ENCODE results near the gene C1R.

The C1R gene

DNA sequence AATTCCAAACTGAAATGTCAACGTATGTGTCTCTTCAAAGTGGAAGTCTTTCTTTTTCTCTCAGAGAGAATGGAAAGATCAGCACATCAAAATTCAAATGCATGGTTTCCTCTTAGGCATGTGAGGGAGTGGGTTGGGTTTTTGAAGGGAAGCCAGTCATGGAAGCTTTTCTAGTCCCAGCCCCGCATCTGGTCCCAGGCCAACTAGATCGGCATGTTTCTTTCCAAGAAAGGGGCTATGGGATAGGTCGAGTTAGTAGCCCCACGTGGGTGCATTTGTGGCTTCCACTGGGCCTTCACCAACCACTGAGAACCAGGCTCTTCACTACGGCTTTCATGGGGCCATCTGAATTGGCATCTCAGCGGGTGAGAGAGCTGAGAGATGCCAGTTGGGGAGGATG lies 25.1 kb downstream of the C1R start:
- Histone ChIP-seq H3K4me3 (ENCODE audit: control insufficient read depth in 1 of 7, extremely low read depth in 1 of 7, insufficient read depth in 4 of 7, low read depth in 2 of 7, low read length in 6 of 7) (no peak overlapping the region), H3K36me3 (ENCODE audit: control insufficient read depth in 4 of 4, insufficient read depth in 4 of 4, low read length in 3 of 4) (no peaks in the 10 kb centered on the region), H3K4me1 (ENCODE audit: control extremely low read depth in 1 of 4, control insufficient read depth in 4 of 4, insufficient read depth in 4 of 4, low read length in 3 of 4) (peaks cover 2 to 26% (median 19%) of the 10 kb centered on the region in 4 experiments), H3K9me3 (ENCODE audit: control extremely low read depth in 1 of 5, control insufficient read depth in 4 of 5, insufficient read depth in 2 of 5, low read depth in 1 of 5, low read length in 4 of 5) (no peaks in the 10 kb centered on the region), H3K27ac (ENCODE audit: insufficient read depth in 1 of 2, low read depth in 1 of 2, low read length in 2 of 2, poor library complexity in 1 of 2, severe bottlenecking in 2 of 2) (no peak overlapping the region), H3K27me3 (replicated peaks in 2 of 5; ENCODE audit: control insufficient read depth in 4 of 5, insufficient read depth in 5 of 5, low read length in 4 of 5) (no peaks in the 10 kb centered on the region)
- DNase-seq = no peak
- ChIA-PET POLR2A (no interaction called here), CTCF (interaction anchor here (0.5 to 5.7 kb wide), 4 partner anchors 9 to 195 kb away, joined by 3 to 47 read pairs (median 10); partner anchors contain the start of genes C1R and C1S)
- 90% methylated on average over 6 of the region's 7 CpGs for WGBS (ENCODE audit: insufficient coverage)

DNA sequence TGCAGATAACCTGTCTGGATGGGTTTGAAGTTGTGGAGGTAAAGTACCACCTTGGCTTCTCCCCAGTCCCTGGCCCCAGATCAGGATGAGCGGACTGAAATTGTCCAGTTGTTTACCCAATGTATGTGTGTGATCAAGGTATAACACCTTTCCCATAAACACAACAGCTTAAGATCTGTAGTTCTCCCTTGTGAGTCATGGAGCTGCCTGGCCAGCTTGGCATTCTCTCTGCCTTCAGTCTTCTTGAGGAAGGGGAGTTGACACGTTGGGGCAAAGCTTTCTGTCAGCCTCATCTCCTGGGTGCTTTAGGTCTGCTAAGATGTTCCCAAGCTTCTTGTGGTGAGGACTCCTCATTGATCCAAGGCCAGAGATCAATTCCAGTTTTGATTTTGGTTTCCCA lies 25.6 kb downstream of the C1R start:
- H3K4me3 ChIP-seq (ENCODE audit: control insufficient read depth in 1 of 7, extremely low read depth in 1 of 7, insufficient read depth in 4 of 7, low read depth in 2 of 7, low read length in 6 of 7) = no peak overlapping the region
- CTCF ChIA-PET = interaction anchor here (0.5 to 5.7 kb wide), 3 partner anchors 8 to 38 kb away, joined by 3 to 47 read pairs (median 15); partner anchors contain the start of genes C1R and C1S
- H3K36me3 ChIP-seq (ENCODE audit: control insufficient read depth in 4 of 4, insufficient read depth in 4 of 4, low read length in 3 of 4) = no peaks in the 10 kb centered on the region
- WGBS (ENCODE audit: insufficient coverage) = 100% methylated on average over 1 of the region's 2 CpGs
- peaks cover 2 to 26% (median 19%) of the 10 kb centered on the region in 4 experiments for H3K4me1 ChIP-seq (ENCODE audit: control extremely low read depth in 1 of 4, control insufficient read depth in 4 of 4, insufficient read depth in 4 of 4, low read length in 3 of 4)
- no peaks in the 10 kb centered on the region for H3K9me3 ChIP-seq (ENCODE audit: control extremely low read depth in 1 of 5, control insufficient read depth in 4 of 5, insufficient read depth in 2 of 5, low read depth in 1 of 5, low read length in 4 of 5)
- POLR2A ChIA-PET = no interaction called here
- no peaks in the 10 kb centered on the region for H3K27me3 ChIP-seq (replicated peaks in 2 of 5; ENCODE audit: control insufficient read depth in 4 of 5, insufficient read depth in 5 of 5, low read length in 4 of 5)
- no peak for DNase-seq
- H3K27ac ChIP-seq (ENCODE audit: insufficient read depth in 1 of 2, low read depth in 1 of 2, low read length in 2 of 2, poor library complexity in 1 of 2, severe bottlenecking in 2 of 2) = no peak overlapping the region

DNA sequence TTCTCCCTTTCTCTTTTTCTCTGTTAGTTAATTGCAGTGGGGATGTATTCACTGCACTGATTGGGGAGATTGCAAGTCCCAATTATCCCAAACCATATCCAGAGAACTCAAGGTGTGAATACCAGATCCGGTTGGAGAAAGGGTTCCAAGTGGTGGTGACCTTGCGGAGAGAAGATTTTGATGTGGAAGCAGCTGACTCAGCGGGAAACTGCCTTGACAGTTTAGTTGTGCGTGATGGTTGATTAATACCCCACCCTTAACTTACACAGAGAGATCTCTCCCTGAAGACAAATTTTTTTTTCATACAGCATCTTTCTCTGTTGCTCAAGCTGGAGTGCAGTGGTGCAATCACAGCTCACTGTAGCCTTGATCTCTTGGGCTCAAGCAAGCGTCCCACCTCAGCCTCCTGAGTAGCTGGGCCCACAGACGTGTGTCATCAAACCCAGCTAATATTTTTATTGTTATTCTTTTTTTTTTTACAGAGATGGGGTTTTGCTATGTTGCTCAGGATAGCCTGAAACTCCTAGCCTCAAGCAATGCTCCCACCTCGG lies 27.1 kb downstream of the C1R start:
- Histone ChIP-seq H3K4me1 (ENCODE audit: control extremely low read depth in 1 of 4, control insufficient read depth in 4 of 4, insufficient read depth in 4 of 4, low read length in 3 of 4) (peaks cover 2 to 28% (median 20%) of the 10 kb centered on the region in 4 experiments), H3K4me3 (ENCODE audit: control insufficient read depth in 1 of 7, extremely low read depth in 1 of 7, insufficient read depth in 4 of 7, low read depth in 2 of 7, low read length in 6 of 7) (no peak overlapping the region), H3K27me3 (replicated peaks in 2 of 5; ENCODE audit: control insufficient read depth in 4 of 5, insufficient read depth in 5 of 5, low read length in 4 of 5) (no peaks in the 10 kb centered on the region), H3K27ac (ENCODE audit: insufficient read depth in 1 of 2, low read depth in 1 of 2, low read length in 2 of 2, poor library complexity in 1 of 2, severe bottlenecking in 2 of 2) (no peak overlapping the region), H3K36me3 (ENCODE audit: control insufficient read depth in 4 of 4, insufficient read depth in 4 of 4, low read length in 3 of 4) (no peaks in the 10 kb centered on the region), H3K9me3 (ENCODE audit: control extremely low read depth in 1 of 5, control insufficient read depth in 4 of 5, insufficient read depth in 2 of 5, low read depth in 1 of 5, low read length in 4 of 5) (no peaks in the 10 kb centered on the region)
- 90% methylated on average over 2 of the region's 7 CpGs for WGBS (ENCODE audit: insufficient coverage)
- DNase-seq = no peak
- ChIA-PET POLR2A (no interaction called here), CTCF (interaction anchor here (0.8 to 5.7 kb wide), 2 partner anchors 7 to 9 kb away, joined by 3 to 47 read pairs; partner anchors contain the start of gene C1S)

DNA sequence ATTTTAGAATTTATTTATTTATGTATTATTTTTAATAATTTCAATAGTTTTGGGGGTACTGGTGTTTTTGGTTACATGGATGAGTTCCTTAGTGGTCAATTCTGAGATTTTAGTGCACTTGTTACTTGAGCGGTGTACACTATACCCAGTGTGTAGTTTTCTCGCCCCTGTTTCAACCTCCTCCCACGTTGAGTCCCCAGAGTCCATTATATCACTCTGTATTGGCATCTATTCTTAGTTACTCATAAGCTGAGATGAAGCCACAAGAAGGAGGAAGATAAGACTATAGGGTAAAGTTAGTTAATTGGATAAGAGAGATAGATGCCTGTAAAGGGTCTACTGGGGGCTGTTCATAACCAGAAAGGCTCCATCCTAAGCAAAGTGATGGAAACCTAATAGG lies 27.7 kb downstream of the C1R start:
- WGBS (ENCODE audit: insufficient coverage) = no CpG with 5 or more reads among the region's 3 CpGs
- DNase-seq = no peak
- Histone ChIP-seq H3K4me3 (ENCODE audit: control insufficient read depth in 1 of 7, extremely low read depth in 1 of 7, insufficient read depth in 4 of 7, low read depth in 2 of 7, low read length in 6 of 7) (no peak overlapping the region), H3K36me3 (ENCODE audit: control insufficient read depth in 4 of 4, insufficient read depth in 4 of 4, low read length in 3 of 4) (no peaks in the 10 kb centered on the region), H3K27ac (ENCODE audit: insufficient read depth in 1 of 2, low read depth in 1 of 2, low read length in 2 of 2, poor library complexity in 1 of 2, severe bottlenecking in 2 of 2) (no peak overlapping the region), H3K4me1 (ENCODE audit: control extremely low read depth in 1 of 4, control insufficient read depth in 4 of 4, insufficient read depth in 4 of 4, low read length in 3 of 4) (peaks cover 2 to 22% (median 18%) of the 10 kb centered on the region in 4 experiments), H3K9me3 (ENCODE audit: control extremely low read depth in 1 of 5, control insufficient read depth in 4 of 5, insufficient read depth in 2 of 5, low read depth in 1 of 5, low read length in 4 of 5) (no peaks in the 10 kb centered on the region), H3K27me3 (replicated peaks in 2 of 5; ENCODE audit: control insufficient read depth in 4 of 5, insufficient read depth in 5 of 5, low read length in 4 of 5) (no peaks in the 10 kb centered on the region)
- POLR2A ChIA-PET = no interaction called here
- CTCF ChIA-PET = interaction anchor here (0.8 to 1.2 kb wide), 2 partner anchors 9 to 49 kb away, joined by 3 read pairs; no protein-coding TSS in a partner anchor

DNA sequence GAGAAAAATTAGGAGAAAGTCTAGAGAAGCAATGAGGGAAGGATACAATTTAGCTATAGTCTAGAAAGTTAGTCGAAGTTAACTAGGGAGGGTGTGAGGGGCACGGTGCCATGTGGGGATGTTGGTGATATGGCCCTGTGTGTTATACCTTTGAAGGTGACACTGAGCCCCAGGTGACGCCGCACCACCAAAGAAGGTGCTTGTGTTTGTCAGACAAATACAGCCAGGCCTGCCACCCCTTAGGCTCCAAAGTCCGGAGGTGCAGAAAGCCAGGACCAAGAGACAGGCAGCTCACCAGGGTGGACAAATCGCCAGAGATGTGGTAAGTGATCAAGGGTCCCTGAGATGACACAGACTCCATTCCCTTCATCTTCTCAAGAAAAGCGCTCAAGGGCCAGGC lies 30.6 kb downstream of the C1R start:
- Histone ChIP-seq H3K4me1 (ENCODE audit: control extremely low read depth in 1 of 4, control insufficient read depth in 4 of 4, insufficient read depth in 4 of 4, low read length in 3 of 4) (peaks cover 0 to 20% (median 6%) of the 10 kb centered on the region in 4 experiments), H3K36me3 (ENCODE audit: control insufficient read depth in 4 of 4, insufficient read depth in 4 of 4, low read length in 3 of 4) (no peaks in the 10 kb centered on the region), H3K4me3 (ENCODE audit: control insufficient read depth in 1 of 7, extremely low read depth in 1 of 7, insufficient read depth in 4 of 7, low read depth in 2 of 7, low read length in 6 of 7) (no peak overlapping the region), H3K27ac (ENCODE audit: insufficient read depth in 1 of 2, low read depth in 1 of 2, low read length in 2 of 2, poor library complexity in 1 of 2, severe bottlenecking in 2 of 2) (no peak overlapping the region), H3K9me3 (ENCODE audit: control extremely low read depth in 1 of 5, control insufficient read depth in 4 of 5, insufficient read depth in 2 of 5, low read depth in 1 of 5, low read length in 4 of 5) (peaks cover 0 to 2% (median 0%) of the 10 kb centered on the region in 5 experiments), H3K27me3 (replicated peaks in 2 of 5; ENCODE audit: control insufficient read depth in 4 of 5, insufficient read depth in 5 of 5, low read length in 4 of 5) (no peaks in the 10 kb centered on the region)
- ChIA-PET CTCF (interaction anchor here (0.9 to 6.3 kb wide), 7 partner anchors 6 to 51 kb away, joined by 3 to 47 read pairs (median 4); no protein-coding TSS in a partner anchor), POLR2A (no interaction called here)
- DNase-seq = no peak
- WGBS (ENCODE audit: insufficient coverage) = 100% methylated on average over 5 of the region's 7 CpGs

DNA sequence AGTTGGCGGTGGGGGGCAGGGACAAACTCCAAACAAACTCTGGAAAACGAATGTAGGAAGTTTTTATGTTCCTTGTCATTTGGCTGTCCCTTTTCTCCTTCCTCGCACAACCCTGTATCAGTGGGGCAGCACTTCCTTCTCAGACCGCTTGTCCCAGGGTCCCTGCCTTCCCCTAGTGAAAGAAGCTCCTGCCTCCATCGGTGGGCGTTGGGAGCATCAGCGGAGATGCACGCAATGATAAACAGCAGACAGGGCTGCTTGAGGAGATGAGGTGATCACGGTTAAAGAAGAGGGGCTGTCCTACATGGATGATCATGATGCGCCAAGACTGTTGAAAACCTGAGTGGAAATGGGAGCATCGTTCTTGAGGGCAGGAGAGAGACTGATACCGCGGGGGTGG lies 31.1 kb downstream of the C1R start:
- H3K4me1 ChIP-seq (ENCODE audit: control extremely low read depth in 1 of 4, control insufficient read depth in 4 of 4, insufficient read depth in 4 of 4, low read length in 3 of 4) = peaks cover 0 to 20% (median 6%) of the 10 kb centered on the region in 4 experiments
- H3K27me3 ChIP-seq (replicated peaks in 2 of 5; ENCODE audit: control insufficient read depth in 4 of 5, insufficient read depth in 5 of 5, low read length in 4 of 5) = no peaks in the 10 kb centered on the region
- WGBS (ENCODE audit: insufficient coverage) = 89% methylated on average over 8 of the region's 13 CpGs
- no peak overlapping the region for H3K4me3 ChIP-seq (ENCODE audit: control insufficient read depth in 1 of 7, extremely low read depth in 1 of 7, insufficient read depth in 4 of 7, low read depth in 2 of 7, low read length in 6 of 7)
- no peak for DNase-seq
- H3K9me3 ChIP-seq (ENCODE audit: control extremely low read depth in 1 of 5, control insufficient read depth in 4 of 5, insufficient read depth in 2 of 5, low read depth in 1 of 5, low read length in 4 of 5) = peaks cover 0 to 2% (median 0%) of the 10 kb centered on the region in 5 experiments
- ChIA-PET CTCF (interaction anchor here (0.9 to 6.3 kb wide), 7 partner anchors 7 to 52 kb away, joined by 3 to 47 read pairs (median 4); no protein-coding TSS in a partner anchor), POLR2A (no interaction called here)
- H3K36me3 ChIP-seq (ENCODE audit: control insufficient read depth in 4 of 4, insufficient read depth in 4 of 4, low read length in 3 of 4) = no peaks in the 10 kb centered on the region
- no peak overlapping the region for H3K27ac ChIP-seq (ENCODE audit: insufficient read depth in 1 of 2, low read depth in 1 of 2, low read length in 2 of 2, poor library complexity in 1 of 2, severe bottlenecking in 2 of 2)

DNA sequence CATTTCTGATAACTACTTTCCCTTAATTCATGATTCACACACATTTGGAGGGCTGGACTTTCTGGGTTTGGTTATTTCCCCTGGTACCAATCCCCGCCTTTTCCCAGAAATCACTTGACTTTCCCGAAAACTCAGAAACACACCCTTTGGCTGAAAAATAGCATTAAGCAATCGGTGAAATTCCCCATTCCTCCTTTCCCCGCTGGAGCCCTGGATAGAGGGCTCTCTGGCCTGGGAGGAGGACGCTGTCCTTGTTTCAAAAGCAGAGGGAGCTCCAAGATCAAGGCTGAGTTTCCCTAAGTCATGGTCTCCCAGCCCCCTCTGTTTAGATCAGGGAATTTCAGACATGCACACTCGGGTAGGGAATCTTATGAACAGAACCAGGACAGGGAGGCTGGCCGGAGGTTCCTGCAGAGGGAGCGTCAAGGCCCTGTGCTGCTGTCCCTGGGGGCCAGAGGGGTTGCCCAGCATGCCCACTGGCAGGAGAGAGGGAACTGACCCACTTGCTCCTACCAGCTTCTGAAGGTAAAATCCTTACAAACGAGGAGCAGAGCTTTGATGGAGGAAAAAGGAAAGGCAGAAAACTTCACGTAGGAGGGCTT lies 31.8 kb downstream of the C1R start, which contains the start of gene C1S:
C1S (plus strand) TSS at position 366 of the 602 bp plus-strand sequence. CDS start 1,195 bp downstream, outside the sequence.
- Histone ChIP-seq H3K27me3 (replicated peaks in 2 of 5; ENCODE audit: control insufficient read depth in 4 of 5, insufficient read depth in 5 of 5, low read length in 4 of 5) (no peaks in the 10 kb centered on the region), H3K36me3 (ENCODE audit: control insufficient read depth in 4 of 4, insufficient read depth in 4 of 4, low read length in 3 of 4) (no peaks in the 10 kb centered on the region), H3K9me3 (ENCODE audit: control extremely low read depth in 1 of 5, control insufficient read depth in 4 of 5, insufficient read depth in 2 of 5, low read depth in 1 of 5, low read length in 4 of 5) (peaks cover 0 to 2% (median 0%) of the 10 kb centered on the region in 5 experiments), H3K4me3 (ENCODE audit: control insufficient read depth in 1 of 7, extremely low read depth in 1 of 7, insufficient read depth in 4 of 7, low read depth in 2 of 7, low read length in 6 of 7) (no peak within 1 kb of the TSS), H3K27ac (ENCODE audit: insufficient read depth in 1 of 2, low read depth in 1 of 2, low read length in 2 of 2, poor library complexity in 1 of 2, severe bottlenecking in 2 of 2) (no peak within 1 kb of the TSS), H3K4me1 (ENCODE audit: control extremely low read depth in 1 of 4, control insufficient read depth in 4 of 4, insufficient read depth in 4 of 4, low read length in 3 of 4) (peaks cover 0 to 20% (median 6%) of the 10 kb centered on the region in 4 experiments)
- DNase-seq = peak in 2 of 3 donors; percentile 34 to 43
- ChIA-PET CTCF (interaction anchor here (0.9 to 6.3 kb wide), 9 partner anchors 7 to 52 kb away, joined by 3 to 47 read pairs (median 4); no protein-coding TSS in a partner anchor), POLR2A (no interaction called here)
- WGBS (ENCODE audit: insufficient coverage) = 66% methylated on average over 8 of the region's 10 CpGs
